GM19468 (cell line): ENCODE results near the gene ELF1.
A peak's percentile ranks its signal among the peaks of the same experiment; 100 is the strongest.
"Not testable (repeated sequence)": the region's sequence is repeated elsewhere in the genome, so short reads cannot be mapped to it uniquely, and the experiment has no call there.

ENCODE experiments used
- ATAC-seq: cut with Tn5 transposase; IDR thresholded peaks from one replicate; pipeline ENCODE4 v1.9.1; 2021; ENCODE audit warnings: mild to moderate bottlenecking, moderate library complexity, moderate number of reproducible peaks; ENCODE audit not compliant: unreplicated experiment; ENCODE audit errors: extremely low read depth

Gene ELF1

GRCh38 chr13:40961214-40961613 lies 57.9 kb downstream of the ELF1 start:
- ATAC-seq = no peak

GRCh38 chr13:40960716-40961115 lies 58.4 kb downstream of the ELF1 start:
- no peak for ATAC-seq

- ATAC-seq = no peak
Measured at GRCh38 chr13:40958655-40959054, 60.5 kb downstream of the ELF1 start.

- no peak for ATAC-seq
Measured at GRCh38 chr13:40946485-40946884, 72.6 kb downstream of the ELF1 start.

- ATAC-seq = no peak
Measured at GRCh38 chr13:40943073-40943472, 76.0 kb downstream of the ELF1 start.

- no peak for ATAC-seq
Measured at GRCh38 chr13:40941581-40941980, 77.5 kb downstream of the ELF1 start.

- no peak for ATAC-seq
Measured at GRCh38 chr13:40940841-40941240, 78.3 kb downstream of the ELF1 start.

- ATAC-seq = peak; percentile 64
Measured at GRCh38 chr13:40933508-40934204, 85.5 kb downstream of the ELF1 start.

- no peak for ATAC-seq
Measured at GRCh38 chr13:40932252-40932651, 86.9 kb downstream of the ELF1 start.

GRCh38 chr13:40931719-40932118 lies 87.4 kb downstream of the ELF1 start:
- ATAC-seq = no peak

GRCh38 chr13:40929883-40930282 lies 89.2 kb downstream of the ELF1 start:
- ATAC-seq = not testable (repeated sequence)

- ATAC-seq = no peak
Measured at GRCh38 chr13:40928980-40929379, 90.1 kb downstream of the ELF1 start.

GRCh38 chr13:40927929-40928328 lies 91.2 kb downstream of the ELF1 start:
- ATAC-seq = no peak

- ATAC-seq = no peak
Measured at GRCh38 chr13:40923867-40924266, 95.2 kb downstream of the ELF1 start.

- ATAC-seq = no peak
Measured at GRCh38 chr13:40922437-40923040, 96.6 kb downstream of the ELF1 start.

- ATAC-seq = no peak
Measured at GRCh38 chr13:40920826-40921225, 98.3 kb downstream of the ELF1 start.

GRCh38 chr13:40919901-40920300 lies 99.2 kb downstream of the ELF1 start:
- ATAC-seq = not testable (repeated sequence)

GRCh38 chr13:40916207-40916998 lies 102.7 kb downstream of the ELF1 start:
- no peak for ATAC-seq

- not testable (repeated sequence) for ATAC-seq
Measured at GRCh38 chr13:40914863-40915262, 104.3 kb downstream of the ELF1 start.

- ATAC-seq = no peak
Measured at GRCh38 chr13:40911341-40911740, 107.8 kb downstream of the ELF1 start.

GRCh38 chr13:40910324-40911050 lies 108.6 kb downstream of the ELF1 start:
- no peak for ATAC-seq
